HG03520 (cell line): ENCODE results near the gene ZNF528.

Experiments
- ATAC-seq: cut with Tn5 transposase; IDR thresholded peaks from one replicate; pipeline ENCODE4 v1.9.1; 2021; ENCODE audit warnings: mild to moderate bottlenecking, moderate library complexity; ENCODE audit not compliant: unreplicated experiment

Gene ZNF528

DNA sequence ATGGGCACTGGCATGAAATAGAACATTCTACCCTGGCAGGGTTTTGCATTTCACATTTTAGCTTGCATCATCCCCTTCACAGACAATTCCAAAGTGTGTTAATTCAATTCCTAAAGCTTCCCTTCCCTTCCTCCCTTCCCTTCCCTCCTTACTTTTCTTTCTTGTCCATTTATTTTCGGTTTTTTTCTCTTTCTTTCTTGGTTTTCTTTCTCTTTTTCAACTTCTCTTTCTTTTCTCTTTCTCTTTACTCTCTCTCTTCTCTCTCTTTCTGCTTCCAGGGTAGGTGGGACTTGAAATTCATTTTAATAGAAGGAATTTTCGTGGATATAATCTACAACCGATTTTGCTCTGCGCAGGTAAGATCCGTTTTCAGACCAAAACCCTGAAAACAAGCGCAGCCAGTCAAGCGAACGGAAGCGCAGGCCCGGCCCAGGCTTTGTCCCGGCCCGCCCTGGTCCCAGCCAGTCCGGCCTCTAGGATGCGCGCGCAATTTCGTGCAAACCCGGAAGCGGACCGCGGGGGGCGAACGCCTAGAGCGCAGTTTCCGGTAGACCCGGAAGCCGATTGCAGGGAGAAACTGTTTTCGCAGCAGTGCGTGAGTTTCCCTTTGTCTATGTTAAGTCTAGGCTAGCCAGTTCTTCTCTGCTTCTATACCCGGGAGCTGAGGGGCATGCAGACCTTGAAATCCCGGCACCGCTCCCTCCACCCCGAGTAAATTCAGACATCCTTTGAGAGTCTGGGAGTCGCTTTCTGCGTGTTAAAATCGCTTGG, at the start of gene ZNF528:
Gene ZNF528 (plus strand): TSS at position 540 of the 771 bp plus-strand sequence. CDS start 4,165 bp downstream, outside the sequence.
- no peak for ATAC-seq

DNA sequence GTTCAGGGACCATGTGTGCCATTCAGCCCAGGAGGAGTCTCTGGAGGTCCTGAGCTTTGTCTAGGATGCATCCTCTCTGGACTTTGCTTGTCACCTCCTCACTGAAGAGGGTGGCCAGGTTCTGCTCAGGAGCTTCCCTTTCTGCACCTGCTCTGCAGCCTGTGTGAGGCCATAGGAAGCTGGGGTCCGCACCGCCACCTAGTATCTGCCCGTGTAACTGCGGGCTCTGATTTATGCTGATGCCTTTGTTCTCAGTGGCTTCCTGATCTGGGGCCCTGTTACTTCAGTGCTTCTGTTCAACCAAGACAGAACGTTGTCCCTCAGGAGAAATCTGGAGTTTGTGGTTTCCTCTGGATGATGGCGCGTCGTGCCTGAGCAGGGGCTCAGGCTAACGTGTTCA, 46.1 kb upstream of the ZNF528 start:
- ATAC-seq, result no peak

DNA sequence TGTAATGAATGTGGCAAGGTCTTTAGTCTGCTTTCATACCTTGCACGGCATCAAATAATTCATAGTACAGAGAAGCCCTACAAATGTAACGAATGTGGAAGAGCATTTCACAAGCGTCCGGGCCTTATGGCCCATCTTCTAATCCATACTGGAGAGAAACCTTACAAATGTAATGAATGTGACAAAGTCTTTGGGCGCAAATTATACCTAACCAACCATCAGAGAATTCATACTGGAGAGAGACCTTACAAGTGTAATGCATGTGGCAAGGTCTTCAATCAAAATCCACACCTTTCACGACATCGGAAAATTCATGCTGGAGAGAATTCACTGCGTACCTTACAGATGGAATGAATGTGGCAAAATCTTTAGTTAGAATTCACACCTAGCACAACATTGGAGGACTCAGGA, 31.2 kb upstream of the ZNF528 start:
- no peak for ATAC-seq

DNA sequence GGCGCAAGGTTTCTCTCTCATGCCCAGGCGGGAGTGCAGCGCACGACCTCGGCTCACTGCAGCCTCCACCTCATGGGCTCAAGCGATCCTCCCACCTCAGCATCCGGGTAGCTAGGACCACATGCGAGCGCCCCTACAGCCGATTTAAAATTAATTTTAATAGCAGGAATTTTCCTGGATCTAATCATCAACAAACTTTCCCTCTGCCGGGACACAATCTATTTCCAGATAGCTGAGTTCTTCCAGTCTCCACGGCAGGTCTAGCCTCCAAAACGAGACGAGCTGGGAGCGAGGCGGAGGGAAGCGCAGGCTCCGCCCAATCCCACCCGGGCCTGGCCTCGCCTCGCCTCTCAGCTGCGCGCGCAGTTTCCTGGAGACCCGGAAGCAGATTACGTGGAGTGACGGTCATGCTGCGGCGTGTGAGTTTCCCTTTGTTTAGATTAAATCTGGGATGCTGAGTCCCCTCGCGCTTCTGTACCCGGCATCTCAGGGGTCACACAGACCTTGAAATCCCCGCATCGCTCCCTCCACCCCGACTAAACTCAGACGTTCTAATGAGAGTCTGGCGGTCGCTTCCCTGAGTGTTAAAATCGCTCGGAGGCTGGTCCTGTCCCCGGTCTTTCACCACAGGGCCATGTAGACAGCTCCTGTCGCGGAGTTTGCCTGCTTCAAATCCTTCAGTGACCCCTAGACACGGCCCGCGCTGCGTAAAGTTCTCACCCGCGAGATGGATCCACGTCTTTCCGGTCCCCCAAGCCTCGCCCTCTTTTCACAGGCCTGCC, 27.9 kb upstream of the ZNF528 start, which contains the start of gene ZNF880:
Gene ZNF880 (plus strand): TSS at position 365 of the 782 bp plus-strand sequence. CDS start 43 bp downstream, at position 408.
- no peak for ATAC-seq

DNA sequence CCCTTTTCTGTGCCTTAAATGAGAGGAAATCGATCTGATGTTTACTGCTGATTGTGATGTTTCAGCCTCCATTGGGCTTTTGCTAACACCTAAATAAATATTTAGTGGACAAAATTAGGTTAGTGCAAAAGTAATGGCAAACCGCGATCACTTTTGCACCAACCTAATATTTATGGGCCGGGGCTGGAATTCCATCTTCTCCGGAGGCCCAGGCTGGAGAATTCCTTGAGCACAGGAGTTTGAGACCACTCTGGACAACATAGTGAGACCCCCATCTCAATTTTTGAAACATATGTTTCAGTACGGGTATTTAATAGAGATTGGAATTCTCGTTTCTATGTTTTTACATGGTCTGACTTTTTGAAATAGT, 27.3 kb upstream of the ZNF528 start:
- no peak for ATAC-seq

DNA sequence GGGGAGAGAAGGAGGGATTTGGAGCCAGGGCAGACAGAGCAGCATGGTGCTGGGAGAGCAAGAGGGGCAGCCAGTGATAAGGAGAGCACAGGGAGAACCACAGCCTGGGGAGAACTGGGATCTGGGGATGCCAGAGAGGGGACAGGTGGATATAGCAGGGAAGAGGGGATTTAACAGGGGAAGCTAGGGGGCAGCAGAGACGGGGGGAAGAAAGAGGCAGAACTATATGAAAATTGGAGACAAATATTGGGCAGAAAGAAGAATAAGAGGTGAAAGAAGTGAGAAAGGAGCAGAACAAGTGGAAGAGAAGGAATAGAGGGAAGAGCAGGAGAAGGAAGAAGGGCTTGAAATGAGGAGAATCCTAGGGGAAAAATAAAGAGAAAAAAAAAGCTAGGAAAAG, 6.5 kb upstream of the ZNF528 start:
- no peak for ATAC-seq

DNA sequence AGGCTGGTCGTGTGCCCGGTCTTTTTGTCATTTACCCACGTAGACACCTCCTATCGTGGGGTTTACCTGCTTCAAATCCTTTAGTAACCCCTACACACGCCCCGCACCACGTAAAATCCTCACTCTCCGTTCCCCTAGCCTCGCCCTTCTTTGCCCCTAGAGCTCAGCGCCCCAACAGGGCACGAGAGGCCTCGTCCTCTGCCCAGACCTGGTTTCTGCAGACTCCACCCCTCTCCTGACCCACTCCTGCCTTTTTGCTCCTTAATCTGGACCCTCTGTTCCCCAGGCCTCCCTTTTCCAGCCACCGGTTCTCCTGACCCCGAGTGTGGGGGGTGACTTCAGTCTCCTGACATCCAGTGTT, 412 bp downstream of the ZNF528 start:
- no peak for ATAC-seq

DNA sequence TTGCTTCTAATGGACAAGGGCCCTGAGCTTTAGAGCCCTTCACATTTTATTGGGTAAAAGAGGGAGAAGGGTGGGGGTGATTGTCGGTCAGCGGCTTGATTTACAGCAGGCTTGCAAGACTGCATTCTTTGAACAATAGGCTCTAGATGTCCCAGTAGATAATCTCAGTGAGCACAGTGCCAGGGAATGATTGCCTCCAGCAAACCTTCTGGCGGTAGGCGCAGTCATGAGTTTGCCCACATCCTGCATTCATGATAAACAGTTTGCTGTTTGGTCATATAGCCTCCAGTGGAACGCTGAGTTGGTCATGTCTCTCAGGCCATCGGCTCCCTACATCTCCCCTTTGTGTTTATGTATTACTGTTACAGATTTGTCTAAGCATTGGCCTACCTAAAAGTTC, 12.6 kb downstream of the ZNF528 start:
- no peak for ATAC-seq

DNA sequence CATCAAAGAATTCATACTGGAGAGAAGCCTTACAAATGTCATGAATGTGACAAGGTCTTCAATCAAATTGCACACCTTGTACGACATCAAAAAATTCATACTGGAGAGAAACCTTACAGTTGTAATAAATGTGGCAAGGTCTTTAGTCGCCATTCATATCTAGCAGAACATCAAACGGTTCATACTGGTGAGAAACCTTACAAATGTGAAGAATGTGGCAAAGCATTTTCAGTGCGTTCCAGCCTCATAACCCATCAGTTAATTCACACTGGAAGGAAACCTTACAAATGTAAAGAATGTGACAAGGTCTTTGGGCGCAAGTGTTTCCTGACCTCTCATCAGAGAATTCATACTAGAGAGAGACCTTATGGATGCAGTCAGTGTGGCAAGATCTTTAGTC, 18.1 kb downstream of the ZNF528 start:
- no peak for ATAC-seq

DNA sequence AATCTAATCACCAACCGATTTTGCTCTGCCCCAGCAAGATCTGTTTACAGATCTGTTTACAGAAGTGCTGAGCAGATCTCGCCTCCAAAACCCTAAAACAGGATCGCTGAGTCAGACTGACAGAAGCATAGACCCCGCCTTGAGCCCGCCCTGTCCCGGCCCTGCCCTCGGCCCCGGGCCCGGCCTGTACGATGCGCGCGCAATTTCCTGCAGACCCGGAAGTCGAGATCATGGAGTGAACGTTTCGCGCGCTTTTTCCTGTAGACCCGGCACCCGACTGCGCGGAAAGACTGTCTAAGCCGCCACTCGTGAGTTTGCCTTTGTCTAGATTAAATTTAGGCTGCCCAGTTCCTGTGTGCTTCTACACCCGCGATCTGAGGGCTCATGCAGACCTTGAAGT, 31.3 kb downstream of the ZNF528 start, which contains the start of gene ZNF534:
Gene ZNF534 (plus strand): TSS at position 212 of the 400 bp plus-strand sequence. CDS start 2,327 bp downstream, outside the sequence.
- no peak for ATAC-seq

DNA sequence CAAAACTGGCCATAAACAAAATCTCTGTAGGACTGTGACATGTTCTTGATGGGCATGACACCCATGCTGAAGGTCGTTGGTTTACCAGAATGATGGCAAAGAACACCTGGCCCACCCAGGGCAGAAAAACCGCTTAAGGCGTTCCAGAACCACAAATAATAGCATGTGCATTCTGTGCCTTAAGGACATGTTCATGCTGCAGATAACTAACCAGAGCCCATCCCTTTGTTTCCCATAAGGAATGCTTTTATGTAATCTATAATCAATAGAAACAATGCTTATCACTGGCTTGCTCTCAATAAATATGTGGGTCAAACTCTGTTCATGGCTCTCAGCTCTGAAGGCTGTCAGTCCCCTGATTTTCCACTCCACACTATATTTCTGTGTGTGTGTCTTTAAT, 44.5 kb downstream of the ZNF528 start:
- no peak for ATAC-seq

DNA sequence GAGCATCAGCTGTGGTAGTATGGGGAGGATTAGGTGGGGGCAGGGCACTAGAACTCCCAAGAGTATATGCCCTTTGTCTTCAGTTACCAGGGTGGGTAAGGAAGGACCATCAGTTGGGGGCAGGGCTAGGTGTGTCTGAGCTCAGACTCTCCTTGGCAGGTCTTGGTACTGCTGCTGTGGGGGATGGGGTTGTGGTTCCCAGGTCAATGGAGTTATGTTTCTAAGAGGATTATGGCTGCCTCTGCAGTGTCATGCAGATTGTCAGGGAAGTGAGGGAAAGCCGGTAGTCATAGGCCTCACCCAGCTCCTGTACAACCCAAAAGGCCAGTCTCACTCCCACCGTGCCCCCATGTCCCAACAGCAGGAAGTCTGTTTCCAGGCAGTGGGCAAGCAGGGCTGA, 46.9 kb downstream of the ZNF528 start:
- ATAC-seq, result no peak

DNA sequence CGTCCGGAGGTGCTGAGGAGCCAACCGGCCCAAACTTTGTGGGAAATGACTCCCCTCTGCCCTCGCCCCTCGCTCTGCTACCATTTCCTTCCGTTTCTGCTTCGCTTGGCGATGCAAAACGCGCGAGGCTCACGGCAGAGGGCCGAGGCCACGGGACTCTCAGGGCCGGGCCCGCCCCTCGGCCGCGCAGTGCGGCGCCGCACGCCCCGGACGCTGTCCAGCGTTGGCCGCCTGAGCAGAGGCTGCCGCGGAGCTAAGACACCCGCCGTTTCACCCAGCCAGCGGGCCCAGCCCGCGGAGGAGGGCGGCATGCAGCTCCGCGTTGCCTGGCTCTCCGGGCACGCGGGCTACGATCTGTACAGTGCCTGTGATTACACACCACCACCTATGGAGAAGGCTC, 53.6 kb downstream of the ZNF528 start:
- ATAC-seq, result no peak

DNA sequence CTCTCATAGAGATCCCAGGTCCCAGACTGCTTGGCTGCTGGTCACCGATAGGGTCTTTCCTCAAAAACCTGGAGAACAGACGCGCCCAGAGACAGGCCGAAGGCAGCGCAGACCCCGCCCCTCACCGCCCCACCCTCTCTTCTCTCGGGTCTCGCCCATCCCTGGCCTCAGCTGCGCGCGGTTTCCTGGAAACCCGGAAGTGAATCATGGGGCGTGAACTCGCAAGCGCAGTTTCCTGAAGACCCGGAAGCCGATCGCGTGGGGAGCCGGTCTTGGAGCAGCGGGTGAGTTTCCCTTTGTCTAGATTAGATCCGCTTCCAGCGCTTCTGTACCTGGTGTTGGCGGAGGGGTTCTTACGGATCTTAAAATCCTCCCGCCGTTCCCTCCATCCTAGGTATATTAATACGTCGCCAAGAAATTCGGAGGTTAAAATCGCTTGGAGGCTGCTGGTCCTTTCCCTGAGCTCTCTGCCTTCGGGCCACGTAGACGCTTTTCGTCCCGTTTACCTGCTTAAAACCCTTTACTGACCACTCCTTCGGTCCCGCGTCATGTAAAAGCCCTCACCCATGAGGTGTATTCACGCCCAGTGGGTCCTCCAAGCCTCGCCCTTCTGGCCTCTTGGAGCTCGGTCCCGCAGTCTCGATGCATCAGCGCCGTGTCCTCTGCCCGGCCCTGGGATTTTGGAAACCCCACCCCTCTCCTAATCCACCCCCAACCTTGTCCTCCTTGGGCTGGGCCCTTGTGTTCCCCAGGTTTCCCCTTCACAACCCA, 55.9 kb downstream of the ZNF528 start, which contains the start of gene ZNF578:
Gene ZNF578 (plus strand): TSS at position 230 of the 771 bp plus-strand sequence. CDS start 48,293 bp downstream, outside the sequence.
- no peak for ATAC-seq

DNA sequence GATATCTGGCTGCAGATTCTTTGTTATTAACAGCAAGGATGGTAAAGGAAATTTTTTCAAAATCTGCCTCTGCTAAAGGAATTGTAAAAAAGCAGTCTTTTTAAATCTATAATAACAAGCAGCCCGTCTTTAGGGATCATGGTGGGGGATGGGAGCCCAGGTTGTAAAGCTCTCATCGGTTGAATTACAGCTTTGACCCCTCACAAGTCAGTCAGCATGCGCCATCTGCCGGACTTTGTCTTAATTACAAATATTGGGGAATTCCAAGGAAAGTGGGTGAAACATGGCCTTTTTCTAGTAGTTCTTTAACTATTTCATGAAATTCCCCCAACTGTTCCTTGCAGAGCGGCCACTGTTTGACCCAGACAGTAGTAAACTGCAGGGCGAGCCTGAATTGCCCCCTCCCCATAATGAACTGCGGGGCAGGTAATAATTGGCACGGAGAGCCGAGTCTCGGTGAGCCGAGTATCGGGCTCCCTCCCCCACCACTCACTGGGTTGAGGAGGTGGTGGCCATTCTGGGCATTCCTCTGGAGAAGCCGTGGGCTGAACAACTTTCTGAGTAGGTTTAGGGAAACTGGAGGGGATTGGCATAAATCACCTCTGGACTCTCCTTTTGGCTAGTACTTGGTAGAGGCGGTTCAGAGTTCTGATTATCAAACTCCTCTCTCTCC, 67.3 kb downstream of the ZNF528 start:
- no peak for ATAC-seq
